Heart left ventricle (tissue), 16 donors: Measurements from ENCODE around the gene PHAX. TPM values are rescaled to one million over a fixed set of nuclear protein-coding genes. Genes with fewer than 3 reads are reported as not detected.
"Not testable (repeated sequence)": the region's sequence is repeated elsewhere in the genome, so short reads cannot be mapped to it uniquely, and the experiment has no call there.

Source experiments
- ATAC-seq, 4 donors: fragments of 200-7000 bp; cut with Tn5 transposase; one replicate each; pipeline ENCODE4 v1.9.1; 2020 to 2022; ENCODE audit warnings: moderate library complexity in 4 of 4, mild to moderate bottlenecking in 3 of 4, moderate number of reproducible peaks in 1 of 4
- DNase-seq, 5 donors: peaks; one replicate each; pipeline ENCODE4 v3.0.0-alpha.2; 2020
- H3K27ac ChIP-seq, 12 donors: fragments of 200-600 bp; sonication (generic) in 4 of 12; one replicate each; pipeline versions ENCODE4 v1.5.0 to v1.8.0; 2016 to 2022; ENCODE audit warnings: mild to moderate bottlenecking in 2 of 12
- H3K27me3 ChIP-seq, 9 donors: fragments of 200-600 bp; sonication (generic) in 2 of 9; one replicate each; pipeline versions ENCODE4 v1.5.1 to v1.8.0; 2016 to 2022; ENCODE audit warnings: mild to moderate bottlenecking in 3 of 9
- H3K36me3 ChIP-seq, 9 donors: fragments of 200-600 bp; sonication (generic) in 2 of 9; one replicate each; pipeline versions ENCODE4 v1.5.0 to v1.8.0; 2018 to 2022; ENCODE audit warnings: mild to moderate bottlenecking in 2 of 9
- H3K4me1 ChIP-seq, 12 donors: fragments of 200-600 bp; sonication (generic) in 4 of 12; one replicate each; pipeline versions ENCODE4 v1.5.0 to v1.8.0; 2016 to 2022; ENCODE audit warnings: mild to moderate bottlenecking in 3 of 12
- H3K4me3 ChIP-seq, 12 donors: fragments of 200-600 bp; sonication (generic) in 4 of 12; one replicate each; pipeline versions ENCODE4 v1.5.0 to v1.8.0; 2017 to 2022; ENCODE audit warnings: mild to moderate bottlenecking in 9 of 12, moderate library complexity in 4 of 12
- H3K9me3 ChIP-seq, 12 donors: fragments of 200-600 bp; sonication (generic) in 4 of 12; one replicate each; pipeline versions ENCODE4 v1.5.0 to v1.8.0; 2016 to 2022; ENCODE audit warnings: mild to moderate bottlenecking in 1 of 12
- CTCF ChIP-seq, 12 donors: fragments of 200-600 bp; sonication (generic) in 4 of 12; IDR thresholded peaks; one replicate each; pipeline versions ENCODE4 v1.5.0 to v1.8.0; 2018 to 2022; ENCODE audit warnings: antibody characterized with exemption in 12 of 12, mild to moderate bottlenecking in 5 of 12
- POLR2A ChIP-seq, 2 donors: fragments of 450-650 bp; IDR thresholded peaks; one replicate each; pipeline ENCODE4 v1.6.1; 2017; ENCODE audit warnings: antibody characterized with exemption in 2 of 2, mild to moderate bottlenecking in 2 of 2, moderate library complexity in 2 of 2
- WGBS, 4 donors: extraction: QIAGEN DNeasy Blood & Tissue Kit in 2 of 4; methylation state at CpG; one replicate each; pipeline versions ENCODE4 v1.1.5 to v1.1.7; 2013 to 2018; 5-methylcytosine and 5-hydroxymethylcytosine counted together
- intact Hi-C, 10 donors: fragments of 100-400 bp; cut with DNase I; formaldehyde crosslinking; loops; one replicate each; pipeline versions ENCODE4 v1.11.1 to v1.14.2; 2022
- polyA plus RNA-seq, 2 donors: library from polyadenylated mRNA; stranded (reverse); fragments of 200-250 nt; gene quantifications; one replicate each; pipeline ENCODE4 v1.2.3, GENCODE V29; 2013
- total RNA-seq, 9 donors: library from RNA; depleted of rRNA in 2 of 9; stranded (reverse); fragments of >200 nt in 2 of 9; fragmentation: NEBNext Ultra II Directional in 3 of 9; extraction: Animal tissue kit (Norgen Biotek cat#: 25700) in 3 of 9; gene quantifications; one replicate each; pipeline versions ENCODE4 v1.1.0 to v1.2.4, GENCODE V29; 2016 to 2023
- donor health status: ischemic (EF 13 %, LVEDD 7.1; RV severe dilation, severe dysfunction).
- donor health status: healthy with polysubstance abuse.
- donor health status: DM: no; HTN: yes; CAD: no.
- donor health status: DM: no; HTN: no; CAD: no.
- donor health status: ischemic (EF 25% LVEDD 6.9; RV normal size, moderate dysfunction).
- donor health status: ischemic (EF 25% LVEDD 5.7; RV mildly dilated, moderate dysfunction).
- donor health status: healthy.
- donor health status: DM: yes; HTN: yes; CAD: no.
- donor health status: ischemic (EF 35%, LVEDD 5.7; RV mildly dilated, moderate dysfunction).
- donor health status: nonischemic (EF 11% LVEDD 7.7; RV severe dilation, severe dysfunction).
- donor health status: DM: yes; HTN: yes; CAD: no.
- donor health status: PGD.
- donor health status: ischemic (EF 29% LVEDD 5.4; RV normal size, mild dysfunction).
- donor health status: nonischemic (EF 23%, LVEDD 6.1; RV moderate dilation, normal function).

The PHAX gene
- total and polyA plus RNA-seq, 11 donors = 16.6 to 32.7 (median 29.6) TPM

GRCh38 chr5:126595486-126596083 lies 5.2 kb upstream of the PHAX start:
- DNase-seq (no peak), ATAC-seq (no peak)
- H3K4me1 ChIP-seq = peaks cover 0 to 23% (median 15%) of the 10 kb centered on the region in 12 donors
- H3K9me3 ChIP-seq = no peaks in the 10 kb centered on the region
- intact Hi-C loops = loop anchor here in 7 of 10 donors (2.0 to 5.0 kb wide), 5 partner anchors 241 to 258 kb away; no protein-coding TSS in a partner anchor
- TF ChIP-seq CTCF (IDR thresholded peaks at IDR 0.05) = no peak
- TF ChIP-seq POLR2A (IDR thresholded peaks at IDR 0.05) = no peak
- 60 to 63% (median 61%) methylated on average over 22 of the region's 22 CpGs for WGBS, 4 donors
- H3K27me3 ChIP-seq = no peaks in the 10 kb centered on the region
- H3K4me3 ChIP-seq = peak overlapping the region; percentile 33 to 83 (median 72)
- peaks cover 0 to 20% (median 13%) of the 10 kb centered on the region in 9 donors for H3K36me3 ChIP-seq
- H3K27ac ChIP-seq = peak overlapping the region in 11 of 12 donors; percentile 62 to 93 (median 77)

GRCh38 chr5:126597156-126597555 lies 3.6 kb upstream of the PHAX start:
- 74 to 85% (median 81%) methylated on average over 4 of the region's 4 CpGs for WGBS, 4 donors
- no peak overlapping the region for H3K4me3 ChIP-seq
- no peak for DNase-seq
- no peaks in the 10 kb centered on the region for H3K27me3 ChIP-seq
- intact Hi-C loops = loop anchor here in 5 of 10 donors (5.0 kb wide), 3 partner anchors 245 to 260 kb away; no protein-coding TSS in a partner anchor
- peaks cover under 1 to 31% (median 23%) of the 10 kb centered on the region in 12 donors for H3K4me1 ChIP-seq
- TF ChIP-seq CTCF (IDR thresholded peaks at IDR 0.05) (no peak), POLR2A (IDR thresholded peaks at IDR 0.05) (no peak)
- H3K36me3 ChIP-seq = peaks cover 0 to 8% (median 1%) of the 10 kb centered on the region in 9 donors
- no peak for ATAC-seq
- H3K27ac ChIP-seq = no peak overlapping the region
- H3K9me3 ChIP-seq = no peaks in the 10 kb centered on the region

GRCh38 chr5:126599499-126599898 lies 1.2 kb upstream of the PHAX start:
- peaks cover 0 to 14% (median 11%) of the 10 kb centered on the region in 9 donors for H3K36me3 ChIP-seq
- intact Hi-C loops = loop anchor here in 5 of 10 donors (5.0 kb wide), 3 partner anchors 247 to 262 kb away; no protein-coding TSS in a partner anchor
- no peak for DNase-seq
- no peak for ATAC-seq
- no peak for TF ChIP-seq POLR2A (IDR thresholded peaks at IDR 0.05)
- TF ChIP-seq CTCF (IDR thresholded peaks at IDR 0.05) = no peak
- no peaks in the 10 kb centered on the region for H3K9me3 ChIP-seq
- peaks cover 4 to 33% (median 22%) of the 10 kb centered on the region in 12 donors for H3K4me1 ChIP-seq
- H3K27me3 ChIP-seq = no peaks in the 10 kb centered on the region
- peak overlapping the region in 3 of 12 donors; percentile 11 to 85 (median 84) for H3K27ac ChIP-seq
- WGBS, 4 donors = 92 to 96% (median 95%) methylated on average over 7 of the region's 7 CpGs
- no peak overlapping the region for H3K4me3 ChIP-seq

- DNase-seq, ATAC-seq, H3K27me3 ChIP-seq, H3K9me3 ChIP-seq: not testable (repeated sequence)
- Histone ChIP-seq H3K4me3 (peak overlapping the region in 9 of 12 donors; percentile 85 to 100 (median 98)), H3K27ac (peak overlapping the region; percentile 69 to 92 (median 88)), H3K36me3 (peaks cover 0 to 20% (median 16%) of the 10 kb centered on the region in 9 donors), H3K4me1 (peaks cover 4 to 39% (median 24%) of the 10 kb centered on the region in 12 donors)
- 62 to 72% (median 68%) methylated on average over 15 of the region's 15 CpGs for WGBS, 4 donors
- intact Hi-C loops = loop anchor here in 6 of 10 donors (5.0 kb wide), 4 partner anchors 58 to 263 kb away; no protein-coding TSS in a partner anchor
These were observed 646 bp upstream of the PHAX start for GRCh38 chr5:126599971-126600630.
